GM12865 (cell line): ENCODE results near the gene LIPA.
A peak's percentile ranks its signal among the peaks of the same experiment; 100 is the strongest.

Source experiments
- DNase-seq: peaks from one replicate; pipeline ENCODE4 v3.0.0; 2010; ENCODE audit warnings: low read depth
- H3K4me3 ChIP-seq: 2 replicates; pipeline ENCODE4 v1.5.1; 2011; ENCODE audit warnings: mild to moderate bottlenecking, low read depth, low read length, control low read depth
- TF ChIP-seq, protein P1 (sequence below): IDR thresholded peaks from 2 replicates; pipeline ENCODE4 v1.5.1; 2011; ENCODE audit warnings: low read length, control low read depth, low read depth, inconsistent platforms; ENCODE audit not compliant: insufficient read depth; ENCODE audit errors: missing control alignments

The LIPA gene

DNA sequence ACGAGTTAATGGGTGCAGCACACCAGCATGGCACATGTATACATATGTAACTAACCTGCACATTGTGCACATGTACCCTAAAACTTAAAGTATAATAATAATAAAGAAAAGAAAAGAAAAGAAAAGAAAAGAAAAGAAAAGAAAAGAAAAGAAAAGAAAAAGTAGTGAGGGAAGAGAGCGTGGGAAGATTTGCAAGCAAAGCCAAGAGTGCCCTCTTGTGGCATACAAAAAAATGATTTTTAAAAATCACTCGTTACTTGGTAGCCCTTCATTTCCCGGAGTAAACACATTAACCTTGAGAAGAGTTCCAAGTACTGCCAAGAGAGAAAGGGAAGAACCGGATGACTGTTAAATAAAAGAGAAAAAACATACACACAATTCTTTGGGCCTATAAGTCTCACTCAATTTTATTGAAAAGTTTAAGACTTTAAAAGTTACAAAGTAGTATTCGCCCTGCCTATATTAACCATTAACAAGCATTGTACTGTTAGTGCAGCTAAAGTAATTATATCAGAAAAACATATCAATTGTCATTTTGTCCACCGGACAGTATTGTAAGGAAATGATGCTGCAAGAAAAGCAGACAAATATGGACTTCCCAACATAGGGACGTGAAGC, 38.3 kb downstream of the LIPA start:
- no peak overlapping the region for H3K4me3 ChIP-seq
- TF ChIP-seq, protein P1, sequence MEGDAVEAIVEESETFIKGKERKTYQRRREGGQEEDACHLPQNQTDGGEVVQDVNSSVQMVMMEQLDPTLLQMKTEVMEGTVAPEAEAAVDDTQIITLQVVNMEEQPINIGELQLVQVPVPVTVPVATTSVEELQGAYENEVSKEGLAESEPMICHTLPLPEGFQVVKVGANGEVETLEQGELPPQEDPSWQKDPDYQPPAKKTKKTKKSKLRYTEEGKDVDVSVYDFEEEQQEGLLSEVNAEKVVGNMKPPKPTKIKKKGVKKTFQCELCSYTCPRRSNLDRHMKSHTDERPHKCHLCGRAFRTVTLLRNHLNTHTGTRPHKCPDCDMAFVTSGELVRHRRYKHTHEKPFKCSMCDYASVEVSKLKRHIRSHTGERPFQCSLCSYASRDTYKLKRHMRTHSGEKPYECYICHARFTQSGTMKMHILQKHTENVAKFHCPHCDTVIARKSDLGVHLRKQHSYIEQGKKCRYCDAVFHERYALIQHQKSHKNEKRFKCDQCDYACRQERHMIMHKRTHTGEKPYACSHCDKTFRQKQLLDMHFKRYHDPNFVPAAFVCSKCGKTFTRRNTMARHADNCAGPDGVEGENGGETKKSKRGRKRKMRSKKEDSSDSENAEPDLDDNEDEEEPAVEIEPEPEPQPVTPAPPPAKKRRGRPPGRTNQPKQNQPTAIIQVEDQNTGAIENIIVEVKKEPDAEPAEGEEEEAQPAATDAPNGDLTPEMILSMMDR = peak; percentile 48
- peak; percentile 46 for DNase-seq

DNA sequence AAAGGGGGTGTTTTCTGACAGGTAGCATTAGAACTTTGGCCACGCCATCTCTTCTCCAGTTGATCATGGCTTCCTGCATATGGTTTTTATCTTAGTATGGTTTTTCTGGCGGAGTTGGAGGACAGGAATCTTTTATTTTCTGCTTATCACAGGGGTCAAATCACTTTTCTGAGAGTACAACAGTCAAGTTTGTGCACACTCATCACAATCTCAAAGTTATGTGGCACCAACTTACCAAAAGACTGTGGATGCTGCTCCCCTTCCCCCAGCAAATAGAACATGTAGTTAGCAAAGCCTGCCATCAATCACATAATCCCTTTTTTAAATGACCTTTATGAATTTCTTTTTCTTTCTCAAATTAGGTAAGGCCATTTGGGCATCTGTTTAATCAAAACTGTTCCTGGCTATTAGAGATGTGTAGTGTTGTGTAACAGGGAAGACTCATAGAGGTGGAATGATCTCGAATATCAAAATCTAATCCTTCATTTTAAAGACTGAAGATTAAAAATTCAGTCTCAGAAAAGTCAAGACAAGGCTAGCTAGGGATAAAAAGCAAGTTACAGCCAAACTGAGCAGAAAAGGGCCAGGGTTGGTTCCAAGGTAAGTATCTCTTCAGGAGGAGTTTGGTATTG, 40.7 kb downstream of the LIPA start:
- TF ChIP-seq, protein P1 = no peak
- DNase-seq = no peak
- no peak overlapping the region for H3K4me3 ChIP-seq

- DNase-seq = peak; percentile 17
- no peak overlapping the region for H3K4me3 ChIP-seq
- TF ChIP-seq, protein P1 = no peak
These were observed 41.9 kb downstream of the LIPA start for GRCh38 chr10:89209718-89210117.

- DNase-seq = peak; percentile 5
- H3K4me3 ChIP-seq = peak overlapping the region; percentile 47
- TF ChIP-seq, protein P1 = no peak
These were observed 43.6 kb downstream of the LIPA start for GRCh38 chr10:89207801-89208551.

GRCh38 chr10:89207181-89207800, 44.3 kb downstream of the LIPA start, which contains the start of gene CH25H:
Gene CH25H (minus strand): TSS chr10:89207317. CDS start chr10:89207292, 25 bp downstream.
- TF ChIP-seq, protein P1 = no peak
- peak; percentile 21 for DNase-seq
- H3K4me3 ChIP-seq = peak within 1 kb of the TSS; percentile 47

DNA sequence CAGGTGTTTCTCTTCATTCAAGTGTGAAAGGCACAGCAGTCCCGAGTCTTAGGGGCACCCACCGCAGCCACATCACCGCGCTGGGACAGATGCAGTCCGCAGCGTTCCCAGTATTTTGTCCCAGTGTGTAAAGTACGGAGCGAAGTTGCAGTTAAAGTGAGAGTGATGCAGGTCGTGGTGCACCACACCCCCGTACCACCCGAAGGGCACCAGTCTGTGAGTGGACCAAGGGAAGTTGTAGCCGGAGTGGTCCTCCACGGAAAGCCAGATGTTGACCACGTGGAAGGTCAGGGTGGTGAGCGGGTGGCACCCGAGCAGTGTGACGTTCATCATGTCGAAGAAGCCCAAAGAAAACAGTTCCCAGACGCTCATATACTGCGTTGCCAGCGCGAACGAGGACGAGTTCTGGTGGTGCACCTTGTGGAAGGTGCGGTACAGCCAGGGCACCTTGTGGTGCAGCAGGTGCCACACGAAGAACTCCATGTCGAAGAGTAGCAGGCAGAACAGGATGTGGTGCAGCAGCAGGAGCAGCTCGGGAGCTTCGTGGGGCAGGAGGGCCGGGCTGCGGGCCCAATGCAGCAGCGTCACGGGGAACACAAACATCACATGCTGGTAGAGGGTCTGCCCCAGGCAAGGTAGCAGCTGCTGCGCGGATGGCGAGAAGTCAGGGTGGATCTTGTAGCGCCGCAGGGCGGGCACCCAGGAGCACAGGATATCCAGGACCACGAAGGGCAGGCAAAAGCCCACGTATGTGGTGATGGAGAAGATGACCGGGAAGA, 45.0 kb downstream of the LIPA start:
- TF ChIP-seq, protein P1 = no peak
- no peak overlapping the region for H3K4me3 ChIP-seq
- DNase-seq = no peak
